Inflammatory macrophage (primary cell): Measurements from ENCODE around the gene INSRR.

Experiments used
- DNase-seq, 2 donors: peaks; one replicate each; pipeline ENCODE4 v3.0.0-alpha.2; 2020 to 2022

INSRR gene

GRCh38 chr1:156874142-156874541 lies 15.2 kb upstream of the INSRR start:
- no peak for DNase-seq

- DNase-seq = no peak
Measured at GRCh38 chr1:156873659-156874058, 14.7 kb upstream of the INSRR start.

GRCh38 chr1:156869455-156869854 lies 10.5 kb upstream of the INSRR start:
- DNase-seq = no peak

GRCh38 chr1:156868341-156868740 lies 9.4 kb upstream of the INSRR start:
- no peak for DNase-seq

- DNase-seq = no peak
Measured at GRCh38 chr1:156866249-156866909, 7.5 kb upstream of the INSRR start.

GRCh38 chr1:156865865-156866248 lies 6.9 kb upstream of the INSRR start:
- DNase-seq = no peak

GRCh38 chr1:156865258-156865657 lies 6.3 kb upstream of the INSRR start:
- no peak for DNase-seq

GRCh38 chr1:156864796-156865195 lies 5.9 kb upstream of the INSRR start:
- no peak for DNase-seq

GRCh38 chr1:156863631-156864030 lies 4.7 kb upstream of the INSRR start:
- DNase-seq = no peak

GRCh38 chr1:156862997-156863599 lies 4.2 kb upstream of the INSRR start:
- DNase-seq = no peak

GRCh38 chr1:156862584-156862983 lies 3.7 kb upstream of the INSRR start:
- no peak for DNase-seq

- DNase-seq = no peak
Measured at GRCh38 chr1:156860628-156861423, 1.9 kb upstream of the INSRR start, which contains the start of gene NTRK1. Gene NTRK1, plus strand, starts transcription at chr1:156860865. Its CDS starts 70 bp downstream, at chr1:156860935.

- DNase-seq = peak in 1 of 2 donors; percentile 40
Measured at GRCh38 chr1:156860113-156860627, 1.3 kb upstream of the INSRR start.

- DNase-seq = no peak
Measured at GRCh38 chr1:156859523-156860112, 701 bp upstream of the INSRR start.

GRCh38 chr1:156858555-156858956 lies 361 bp downstream of the INSRR start:
- DNase-seq = no peak

- DNase-seq = no peak
Measured at GRCh38 chr1:156857532-156857931, 1.4 kb downstream of the INSRR start.

GRCh38 chr1:156856282-156856785 lies 2.6 kb downstream of the INSRR start:
- DNase-seq = no peak

GRCh38 chr1:156854634-156855033 lies 4.3 kb downstream of the INSRR start:
- no peak for DNase-seq

- no peak for DNase-seq
Measured at GRCh38 chr1:156853761-156854160, 5.2 kb downstream of the INSRR start.

- DNase-seq = no peak
Measured at GRCh38 chr1:156852418-156852874, 6.5 kb downstream of the INSRR start.

- no peak for DNase-seq
Measured at GRCh38 chr1:156851779-156852417, 7.0 kb downstream of the INSRR start.

GRCh38 chr1:156849151-156849496 lies 9.8 kb downstream of the INSRR start:
- no peak for DNase-seq
